K562 (cell line): ENCODE data around the gene ZNF541. TPM values are rescaled to one million over a fixed set of nuclear protein-coding genes. Genes with fewer than 3 reads are reported as not detected.

Source experiments
- ATAC-seq: fragments of 200-7000 bp; cut with Tn5 transposase; 3 replicates; pipeline ENCODE4 v1.9.1; 2020; ENCODE audit warnings: moderate library complexity
- BruUV-seq: library from RNA; stranded (reverse); fragments of 400-500 nt; replicated peaks from 2 replicates; lab custom pipeline; 2021; lab: Mats Ljungman, UMichigan
- CTCF ChIA-PET: fragments of 300-600 bp; formaldehyde crosslinking; extraction: SDS; loops from one replicate; lab custom pipeline; 2021; ENCODE audit warnings: low intra/inter-chr PET ratio; lab: Yijun Ruan, JAX
- POLR2A ChIA-PET: fragments of 300-600, 350-650 bp; sonication (Branson Sonifier 250); formaldehyde crosslinking; extraction: SDS; loops from one replicate; lab custom pipeline; 2021; ENCODE audit warnings: antibody characterized with exemption, inconsistent platforms; lab: Yijun Ruan, JAX
- DNase-seq, 4 experiments: peaks; one replicate each; pipeline versions ENCODE4 v3.0.0 to v3.0.0-alpha.2; 2011 to 2018; ENCODE audit warnings: low spot score in 3 of 4, mixed read lengths in 3 of 4; ENCODE audit errors: extremely low read depth in 1 of 4
- FAIRE-seq: peaks from 2 replicates; lab custom pipeline; 2011; peaks lifted over from hg19 to GRCh38; lab: Jason Lieb, UNC
- H2AFZ ChIP-seq: 2 replicates; pipeline ENCODE4 v1.6.0; 2011; ENCODE audit warnings: low read depth, low read length, control low read depth, inconsistent platforms
- H3K27ac ChIP-seq: fragments of 200-600 bp; 3 replicates; pipeline ENCODE4 v1.8.0; 2011; ENCODE audit warnings: low read depth, mild to moderate bottlenecking, control low read depth, inconsistent platforms, low read length, moderate library complexity, mixed read lengths; ENCODE audit errors: extremely low read depth
- H3K27me3 ChIP-seq, 2 experiments: fragments of 300-600 bp in 1 of 2; 2 replicates in 1 of 2; 3 replicates in 1 of 2; pipeline versions ENCODE4 v1.6.0 to v1.8.0; 2011; ENCODE audit warnings: inconsistent platforms in 2 of 2, low read length in 2 of 2, mild to moderate bottlenecking in 1 of 2, mixed read lengths in 1 of 2, moderate library complexity in 1 of 2; ENCODE audit not compliant: control insufficient read depth in 2 of 2, insufficient read depth in 2 of 2
- H3K36me3 ChIP-seq: fragments of 300-600 bp; 3 replicates; pipeline ENCODE4 v1.8.0; 2011; ENCODE audit warnings: mild to moderate bottlenecking, low read length, inconsistent platforms; ENCODE audit not compliant: control insufficient read depth, insufficient read depth
- H3K4me1 ChIP-seq, 2 experiments: fragments of 200-600 bp in 1 of 2; replicated peaks in 1 of 2; 2 replicates in 1 of 2; 3 replicates in 1 of 2; pipeline versions ENCODE4 v1.5.1 to v1.8.0; 2011; ENCODE audit warnings: inconsistent platforms in 2 of 2, low read length in 2 of 2, mild to moderate bottlenecking in 1 of 2, mixed read lengths in 1 of 2, moderate library complexity in 1 of 2; ENCODE audit not compliant: control insufficient read depth in 2 of 2, insufficient read depth in 2 of 2
- H3K4me2 ChIP-seq: 2 replicates; pipeline ENCODE4 v1.6.1; 2011; ENCODE audit warnings: low read length, control low read depth, inconsistent platforms, mixed read lengths; ENCODE audit not compliant: insufficient read depth
- H3K4me3 ChIP-seq: fragments of 200-600 bp; sonication (generic), shearing (Covaris generic); 2 replicates; pipeline ENCODE4 v1.5.1; 2016; ENCODE audit warnings: control low read depth, inconsistent platforms
- H3K79me2 ChIP-seq: fragments of 200-600 bp; 3 replicates; pipeline ENCODE4 v1.8.0; 2011; ENCODE audit warnings: low read length, inconsistent platforms; ENCODE audit not compliant: control insufficient read depth, insufficient read depth
- H3K9ac ChIP-seq, 2 experiments: 2 replicates each; pipeline versions ENCODE4 v1.6.0 to v1.6.1; 2011; ENCODE audit warnings: low read depth in 2 of 2, low read length in 2 of 2, control low read depth in 1 of 2, inconsistent platforms in 1 of 2, mild to moderate bottlenecking in 1 of 2, mixed read lengths in 1 of 2; ENCODE audit not compliant: insufficient read depth in 1 of 2
- H3K9me1 ChIP-seq: one replicate; pipeline ENCODE4 v1.6.0; 2011; ENCODE audit warnings: inconsistent platforms, mild to moderate bottlenecking, low read length, moderate library complexity; ENCODE audit not compliant: control insufficient read depth, insufficient read depth
- H3K9me3 ChIP-seq: replicated peaks from 2 replicates; pipeline ENCODE4 v1.5.1; 2011; ENCODE audit warnings: low read depth, low read length, inconsistent platforms; ENCODE audit not compliant: control insufficient read depth, insufficient read depth
- H4K20me1 ChIP-seq: replicated peaks from 2 replicates; pipeline ENCODE4 v1.6.1; 2011; ENCODE audit warnings: low read length, inconsistent platforms, mixed read lengths; ENCODE audit not compliant: control insufficient read depth, insufficient read depth
- BCOR ChIP-seq: fragments of 450-650 bp; IDR thresholded peaks from 2 replicates; pipeline ENCODE4 v1.6.1; 2016
- DPF2 ChIP-seq: fragments of 450-650 bp; IDR thresholded peaks from 2 replicates; pipeline ENCODE4 v1.6.1; 2016
- ERF ChIP-seq: fragments of 450-650 bp; formaldehyde crosslinking; IDR thresholded peaks from 2 replicates; pipeline ENCODE4 v1.4.0; 2020; ENCODE audit warnings: mild to moderate bottlenecking, mixed read lengths
- GATAD2B ChIP-seq: fragments of 450-650 bp; IDR thresholded peaks from 2 replicates; pipeline ENCODE4 v1.6.1; 2017; ENCODE audit warnings: mild to moderate bottlenecking, borderline replicate concordance
- GTF2E2 ChIP-seq: fragments of 200-800 bp; sonication (Bioruptor generic); IDR thresholded peaks from 2 replicates; pipeline ENCODE4 v1.6.1; 2016; ENCODE audit warnings: missing genetic modification characterization, missing compliant biosample characterization
- HDGF ChIP-seq: fragments of 450-650 bp; IDR thresholded peaks from 2 replicates; pipeline ENCODE4 v1.6.1; 2016
- MAFF ChIP-seq: IDR thresholded peaks from 2 replicates; pipeline ENCODE4 v1.6.1; 2012; ENCODE audit warnings: low read length, improper control_type of control experiment
- MEF2D ChIP-seq: conservative IDR thresholded peaks from 2 replicates; pipeline ENCODE4 v1.6.1; 2016; ENCODE audit warnings: low read depth, missing genetic modification characterization, missing compliant biosample characterization
- NFIC ChIP-seq: fragments of 450-650 bp; IDR thresholded peaks from 2 replicates; pipeline ENCODE4 v1.6.1; 2017; ENCODE audit warnings: mild to moderate bottlenecking, inconsistent platforms
- POU5F1 ChIP-seq: fragments of 150-350 bp; IDR thresholded peaks from 2 replicates; pipeline ENCODE4 v1.6.1; 2014; ENCODE audit warnings: borderline replicate concordance, low read length, low read depth, mild to moderate bottlenecking; ENCODE audit not compliant: partially characterized antibody
- PRDM10 ChIP-seq: fragments of 450-650 bp; IDR thresholded peaks from 2 replicates; pipeline ENCODE4 v1.6.1; 2018; ENCODE audit not compliant: partially characterized antibody
- SMC3 ChIP-seq: conservative IDR thresholded peaks from 2 replicates; pipeline ENCODE4 v1.6.1; 2011; ENCODE audit warnings: low read depth, low read length, improper control_type of control experiment; ENCODE audit not compliant: insufficient read depth
- SP2 ChIP-seq: IDR thresholded peaks from 2 replicates; pipeline ENCODE4 v1.6.1; 2011; ENCODE audit warnings: mild to moderate bottlenecking, low read depth, low read length, moderate library complexity; ENCODE audit not compliant: poor library complexity, severe bottlenecking; ENCODE audit errors: extremely low read depth
- STAT5B ChIP-seq: fragments of 250-450 bp; sonication (Bioruptor Pico); IDR thresholded peaks from 2 replicates; pipeline ENCODE4 v1.8.0; 2021; ENCODE audit warnings: mild to moderate bottlenecking, inconsistent platforms
- TOE1 ChIP-seq, 2 experiments: fragments of 450-650 bp in 1 of 2; sonication (generic) in 1 of 2; formaldehyde crosslinking in 1 of 2; IDR thresholded peaks; 2 replicates each; pipeline versions ENCODE4 v1.7.1 to v1.8.0; 2016 to 2022; ENCODE audit warnings: borderline replicate concordance in 2 of 2, mild to moderate bottlenecking in 2 of 2, antibody characterized with exemption in 1 of 2, inconsistent platforms in 1 of 2, low read depth in 1 of 2, missing genetic modification reagents in 1 of 2, moderate library complexity in 1 of 2
- ZBED1 ChIP-seq: IDR thresholded peaks from 2 replicates; pipeline ENCODE4 v1.6.1; 2014
- ZNF324 ChIP-seq: fragments of 250-450 bp; sonication (Bioruptor Pico); IDR thresholded peaks from 2 replicates; pipeline ENCODE4 v1.4.0; 2020; ENCODE audit warnings: mild to moderate bottlenecking
- ZNF445 ChIP-seq: fragments of 250-450 bp; sonication (Bioruptor Pico); IDR thresholded peaks from 2 replicates; pipeline ENCODE4 v1.4.0; 2020; ENCODE audit warnings: low read depth, mild to moderate bottlenecking, moderate library complexity
- ZNF785 ChIP-seq: fragments of 250-450 bp; sonication (Bioruptor Pico); IDR thresholded peaks from 2 replicates; pipeline ENCODE4 v1.4.0; 2020; ENCODE audit warnings: mild to moderate bottlenecking
- WGBS: fragments of 100-300 bp; shearing (Covaris generic); methylation state at CpG from one replicate; pipeline ENCODE4 v1.1.6; 2016; ENCODE audit warnings: low coverage, mixed read lengths; ENCODE audit not compliant: insufficient coverage; ENCODE audit errors: missing lambda C conversion rate; 5-methylcytosine and 5-hydroxymethylcytosine counted together
- in situ Hi-C: fragments of 300-500 bp; cut with MboI; formaldehyde crosslinking; loops from 4 replicates; pipeline ENCODE4 v1.15.0; 2018; ENCODE audit warnings: inconsistent platforms, mixed read lengths
- intact Hi-C: fragments of 100-400 bp; cut with micrococcal nuclease; formaldehyde crosslinking; loops from 2 replicates; pipeline ENCODE4 v1.14.2; 2022
- polyA plus RNA-seq, 8 experiments: library from polyadenylated mRNA; depleted of rRNA in 4 of 8; stranded (reverse) in 5 of 8; unstranded in 3 of 8; fragments of >200 nt; fragmentation: Nextera tagmentation in 2 of 8; fragmentation: Illumina TruSeq in 1 of 8; extraction: Ambion mirVana in 2 of 8; extraction: Trizol in 1 of 8; gene quantifications; 2 replicates each; pipeline versions ENCODE4 v1.2.1 to v1.2.3, GENCODE V29; 2011 to 2014; ENCODE audit warnings: inconsistent platforms in 1 of 8, missing spikeins in 1 of 8
- total RNA-seq, 7 experiments: library from RNA; depleted of rRNA in 6 of 7; stranded (reverse); fragments of >200 nt in 6 of 7; fragmentation: Illumina TruSeq in 2 of 7; extraction: Trizol in 2 of 7; gene quantifications; 2 replicates each; pipeline versions ENCODE4 v1.2.1 to v1.2.3, GENCODE V29; 2011 to 2021; ENCODE audit warnings: low replicate concordance in 1 of 7

ZNF541 gene
- total and polyA plus RNA-seq, 9 of the 15 experiments (the other 6 are each of a cell fraction or from before 2014, with no cell fraction given), result 0.04 to 0.11 (median 0.05) TPM; not detected in 1

GRCh38 chr19:47582320-47582909 lies 9.5 kb upstream of the ZNF541 start:
- CTCF ChIA-PET, result no interaction called here
- FAIRE-seq, result no peak
- no peak for DNase-seq
- H3K9me3 ChIP-seq, result peaks cover 6% of the 10 kb centered on the region
- no peak overlapping the region for H3K27ac ChIP-seq
- no peaks in the 10 kb centered on the region for H3K36me3 ChIP-seq
- no peaks in the 10 kb centered on the region for H3K9me1 ChIP-seq
- POLR2A ChIA-PET, result no interaction called here
- in situ Hi-C loops (no loop called here), intact Hi-C loops (no loop called here)
- 0% methylated on average over 6 of the region's 6 CpGs for WGBS
- H4K20me1 ChIP-seq, result no peaks in the 10 kb centered on the region
- BruUV-seq, result no TSS peak
- H3K4me3 ChIP-seq, result no peak overlapping the region
- H2AFZ ChIP-seq, result no peak overlapping the region
- no peaks in the 10 kb centered on the region for H3K4me1 ChIP-seq
- no peaks in the 10 kb centered on the region for H3K79me2 ChIP-seq
- no peak for ATAC-seq
- H3K27me3 ChIP-seq, result peaks cover 2 to 11% of the 10 kb centered on the region in 2 experiments; a peak in 2 of 5 replicates
- H3K4me2 ChIP-seq, result no peak overlapping the region
- no peak overlapping the region for H3K9ac ChIP-seq
- TF ChIP-seq ZBED1, result no peak
- TF ChIP-seq NFIC, result no peak
- TF ChIP-seq GTF2E2 (tag), result no peak
- TF ChIP-seq DPF2, result no peak
- TF ChIP-seq SP2, result no peak
- TF ChIP-seq POU5F1, result no peak
- TF ChIP-seq ERF (CRISPR knock-in tag), result no peak
- no peak for TF ChIP-seq SMC3
- no peak for TF ChIP-seq GATAD2B
- TF ChIP-seq PRDM10, result no peak
- TF ChIP-seq ZNF785 (CRISPR knock-in tag), result no peak
- no peak for TF ChIP-seq ZNF324
- TF ChIP-seq ZNF445 (CRISPR knock-in tag), result no peak
- no peak for TF ChIP-seq BCOR
- TF ChIP-seq HDGF, result no peak
- no peak for TF ChIP-seq MEF2D (tag)
- TF ChIP-seq TOE1 (IDR thresholded peaks at IDR 0.05; ENCODE audit: borderline replicate concordance), result no peak
- no peak for TF ChIP-seq TOE1 (CRISPR knock-in tag; IDR thresholded peaks at IDR 0.05; ENCODE audit: borderline replicate concordance, low read depth)
- TF ChIP-seq MAFF, result no peak
- TF ChIP-seq STAT5B, result no peak
